Activated naive CD4-positive, alpha-beta T cell treated with anti-CD3 and anti-CD28 coated beads for 36 hours (primary cell): Measurements from ENCODE around the gene C3orf18. TPM values are rescaled to one million over a fixed set of nuclear protein-coding genes. Genes with fewer than 3 reads are reported as not detected.

Experiments
- CTCF ChIA-PET: fragments of 350-600 bp; sonication (Branson Sonifier 250); formaldehyde crosslinking; loops from one replicate; lab custom pipeline; 2021; ENCODE audit warnings: antibody characterized with exemption; lab: Charles Lee
- DNase-seq: peaks from one replicate; pipeline ENCODE4 v3.0.0-alpha.2; 2020
- H3K27ac Mint-ChIP-seq: one replicate; pipeline ENCODE4 v1.8.0; 2021; ENCODE audit warnings: mild to moderate bottlenecking, mixed read lengths
- H3K27me3 Mint-ChIP-seq: one replicate; pipeline ENCODE4 v1.8.0; 2021; ENCODE audit warnings: low read depth, mixed read lengths
- H3K36me3 Mint-ChIP-seq: one replicate; pipeline ENCODE4 v1.8.0; 2021; ENCODE audit warnings: low read depth, mixed read lengths
- H3K4me1 Mint-ChIP-seq: one replicate; pipeline ENCODE4 v1.8.0; 2021; ENCODE audit warnings: low read depth, mixed read lengths
- H3K4me3 Mint-ChIP-seq: one replicate; pipeline ENCODE4 v1.8.0; 2021; ENCODE audit warnings: mild to moderate bottlenecking, moderate library complexity, mixed read lengths
- H3K9me3 Mint-ChIP-seq: one replicate; pipeline ENCODE4 v1.8.0; 2021; ENCODE audit warnings: mixed read lengths
- intact Hi-C: fragments of 100-400 bp; cut with micrococcal nuclease; formaldehyde crosslinking; loops from one replicate; pipeline ENCODE4 v1.15.1; 2023
- total RNA-seq, 2 experiments: library from RNA; stranded (reverse); gene quantifications; one replicate each; pipeline ENCODE4 v1.2.3, GENCODE V29; 2021

Gene C3orf18
- total RNA-seq, 2 experiments from 2014 or later = 3.1 to 3.8 TPM

DNA sequence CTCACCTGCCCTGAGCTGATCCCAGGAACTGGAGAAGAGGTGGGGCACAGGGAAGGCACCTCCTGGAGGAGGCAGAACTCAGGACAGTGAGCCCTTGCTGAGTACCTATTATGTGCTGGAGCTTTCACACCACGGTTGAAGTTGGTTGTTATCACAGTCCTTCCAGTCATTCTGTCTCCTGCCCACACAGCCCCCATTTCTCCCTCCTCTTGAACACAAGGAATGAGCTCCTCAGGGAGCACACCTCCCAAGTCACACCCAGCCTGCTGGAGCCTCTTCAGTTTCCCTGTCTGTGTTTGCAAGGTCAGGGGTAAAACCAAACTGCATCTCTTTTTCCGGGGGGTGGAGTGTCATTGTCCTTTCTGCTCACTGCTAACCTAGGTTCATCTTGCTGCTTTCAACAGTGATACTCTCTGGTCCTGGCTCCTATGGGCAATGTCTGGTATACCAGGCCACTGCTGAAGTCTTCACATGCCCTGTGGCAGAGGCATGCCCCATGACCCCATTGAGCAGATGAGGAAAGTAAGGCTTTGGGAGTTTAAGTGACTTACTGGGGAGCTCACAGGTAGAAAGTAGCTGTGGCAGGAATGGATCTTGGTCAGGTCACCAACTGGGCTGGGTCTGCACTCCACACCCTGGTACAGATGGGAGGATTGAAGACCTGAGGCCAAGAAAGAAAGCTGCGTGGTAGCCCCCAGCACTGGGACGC is 30.0 kb downstream of the C3orf18 start:
- Mint-ChIP-seq H3K4me3 (no peak overlapping the region), H3K9me3 (no peaks in the 10 kb centered on the region), H3K36me3 (no peaks in the 10 kb centered on the region), H3K27me3 (no peaks in the 10 kb centered on the region), H3K27ac (no peak overlapping the region), H3K4me1 (no peaks in the 10 kb centered on the region)
- no peak for DNase-seq
- intact Hi-C loops = no loop called here
- CTCF ChIA-PET = interaction anchor here (2.2 kb wide), 1 partner anchor 15 kb away, joined by 5 read pairs; no protein-coding TSS in a partner anchor

DNA sequence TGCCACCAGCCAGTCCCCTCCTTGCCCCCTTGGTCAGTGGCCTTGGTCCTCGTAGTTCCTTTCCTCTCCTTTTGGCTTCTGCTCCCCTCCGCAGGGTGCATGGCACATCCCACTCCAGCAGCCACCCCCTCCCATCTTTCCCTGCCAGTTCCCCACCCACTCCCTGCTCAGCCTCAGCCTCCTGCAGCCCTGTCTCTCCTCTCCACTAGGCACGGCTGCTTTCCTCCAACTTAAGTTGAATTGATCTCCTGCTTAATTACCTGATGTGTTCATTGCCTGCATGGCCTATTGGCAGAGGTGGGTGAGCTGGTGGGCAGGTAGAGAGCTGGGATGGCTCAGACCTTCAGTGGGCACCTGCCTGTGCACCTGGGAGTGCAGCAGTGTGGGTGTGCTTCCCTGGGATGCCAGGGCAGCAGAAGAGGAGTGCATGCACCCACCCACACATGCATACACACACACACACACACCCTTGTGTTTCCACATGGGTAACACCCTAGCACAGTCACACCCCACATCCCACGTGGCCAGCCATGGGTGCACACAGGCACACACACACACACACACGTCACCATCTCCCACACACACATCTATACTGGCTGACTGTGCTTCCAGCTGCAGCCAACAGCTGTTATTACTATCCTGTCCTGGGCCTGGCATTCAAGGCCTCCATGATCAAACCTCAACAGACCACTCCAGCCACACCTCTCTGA is 30.9 kb downstream of the C3orf18 start:
- intact Hi-C loops = no loop called here
- Mint-ChIP-seq H3K36me3 (no peaks in the 10 kb centered on the region), H3K27me3 (no peaks in the 10 kb centered on the region), H3K9me3 (no peaks in the 10 kb centered on the region), H3K27ac (no peak overlapping the region), H3K4me3 (no peak overlapping the region), H3K4me1 (no peaks in the 10 kb centered on the region)
- CTCF ChIA-PET = interaction anchor here (0.8 to 2.2 kb wide), 3 partner anchors 13 to 80 kb away, joined by 3 to 5 read pairs (median 3); no protein-coding TSS in a partner anchor
- DNase-seq = no peak

DNA sequence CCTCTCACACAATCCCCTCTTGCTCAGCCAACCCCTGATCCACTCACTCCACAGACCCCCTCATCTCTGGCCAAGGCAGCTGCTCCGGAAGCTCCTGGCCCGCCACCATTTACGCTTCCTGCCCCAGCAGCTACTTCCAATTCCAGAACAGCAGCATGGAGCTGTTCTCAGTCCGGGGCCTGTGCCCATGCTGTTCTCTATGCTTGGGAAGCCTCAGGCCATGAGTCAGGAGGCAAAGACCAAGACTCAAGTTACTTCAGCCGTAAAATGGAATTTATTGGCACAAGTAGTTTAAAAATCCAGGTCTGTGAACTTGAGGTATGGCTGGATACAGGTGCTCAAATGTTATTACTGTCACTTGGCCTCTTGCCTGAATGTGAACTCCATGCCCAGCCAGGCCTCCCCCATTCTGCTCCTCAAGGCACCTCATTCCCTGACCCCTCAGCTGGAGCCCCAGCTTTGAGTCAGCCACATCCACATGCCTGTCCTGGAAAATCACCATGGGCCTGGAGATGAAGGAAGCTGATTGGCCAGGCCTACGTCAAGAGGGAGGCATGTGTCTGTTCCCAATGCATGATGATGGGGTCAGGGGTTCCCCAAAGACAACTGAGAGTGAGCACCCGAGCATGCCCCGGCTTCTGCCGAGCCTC is 32.7 kb downstream of the C3orf18 start:
- H3K36me3 Mint-ChIP-seq = no peaks in the 10 kb centered on the region
- H3K4me3 Mint-ChIP-seq = no peak overlapping the region
- no peak for DNase-seq
- no peaks in the 10 kb centered on the region for H3K4me1 Mint-ChIP-seq
- CTCF ChIA-PET = interaction anchor here (0.6 to 1.5 kb wide), 3 partner anchors 9 to 190 kb away, joined by 3 to 4 read pairs (median 4); no protein-coding TSS in a partner anchor
- intact Hi-C loops = no loop called here
- no peak overlapping the region for H3K27ac Mint-ChIP-seq
- H3K27me3 Mint-ChIP-seq = peaks cover under 1% of the 10 kb centered on the region
- no peaks in the 10 kb centered on the region for H3K9me3 Mint-ChIP-seq

DNA sequence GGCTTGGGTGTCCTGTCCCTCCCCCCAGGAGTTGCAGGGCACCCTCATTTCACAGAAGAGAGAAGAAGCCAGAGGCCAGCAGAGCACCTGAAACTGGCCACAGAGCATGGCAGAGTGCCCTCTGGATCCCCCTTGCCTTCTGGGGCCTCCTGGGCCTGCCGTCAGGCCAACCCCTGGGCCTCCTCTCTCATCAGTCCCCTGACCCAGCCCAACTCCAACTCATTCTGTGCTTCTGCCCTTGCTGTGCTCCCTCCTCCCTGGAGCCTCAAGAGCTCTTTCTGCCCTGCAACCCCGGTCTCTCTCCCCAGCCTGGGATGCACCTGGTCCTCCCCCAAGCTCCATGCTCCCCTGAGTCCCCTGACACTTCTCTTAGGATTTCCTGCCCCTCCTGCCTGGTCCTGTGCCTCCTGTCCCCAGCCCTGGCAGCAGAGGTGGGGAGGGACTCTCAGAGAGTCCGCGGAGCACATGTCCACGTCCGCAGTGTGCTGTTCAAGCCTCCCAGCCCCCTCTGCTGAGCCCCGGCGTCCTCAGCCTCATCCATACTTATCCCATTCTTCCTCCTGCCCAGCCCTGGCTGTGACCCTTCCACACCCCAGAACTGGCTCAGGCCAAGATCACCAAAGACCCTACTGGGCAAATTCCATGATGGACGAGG is 33.6 kb downstream of the C3orf18 start:
- Mint-ChIP-seq H3K4me1 (no peaks in the 10 kb centered on the region), H3K9me3 (no peaks in the 10 kb centered on the region), H3K36me3 (no peaks in the 10 kb centered on the region), H3K27ac (no peak overlapping the region), H3K27me3 (peaks cover 3% of the 10 kb centered on the region), H3K4me3 (no peak overlapping the region)
- intact Hi-C loops = no loop called here
- DNase-seq = no peak
- CTCF ChIA-PET = interaction anchor here (1.0 kb wide), 1 partner anchor 10 kb away, joined by 4 read pairs; no protein-coding TSS in a partner anchor

DNA sequence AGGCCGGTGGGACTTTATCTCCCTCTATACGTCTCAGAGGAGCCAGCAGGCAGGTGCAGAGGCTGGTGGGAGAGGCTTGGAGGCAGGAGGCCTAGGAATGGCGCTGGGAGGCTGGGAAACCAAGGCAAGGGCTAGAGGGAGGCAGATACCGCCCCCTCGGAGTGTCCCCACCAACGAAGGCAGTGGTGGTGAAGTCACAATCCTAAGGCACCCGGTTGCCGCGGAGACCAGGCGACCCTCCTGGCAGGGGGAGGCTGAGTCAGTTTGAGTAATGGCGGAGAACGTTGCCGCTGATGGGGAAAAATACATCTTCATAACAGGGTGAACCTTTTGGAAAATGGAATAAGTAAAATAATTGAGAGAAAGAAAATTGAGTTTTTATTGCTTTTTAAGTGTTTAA is 34.2 kb downstream of the C3orf18 start:
- no peak overlapping the region for H3K27ac Mint-ChIP-seq
- no peak overlapping the region for H3K4me3 Mint-ChIP-seq
- H3K27me3 Mint-ChIP-seq = peaks cover 3% of the 10 kb centered on the region
- CTCF ChIA-PET = no interaction called here
- DNase-seq = no peak
- no peaks in the 10 kb centered on the region for H3K4me1 Mint-ChIP-seq
- H3K9me3 Mint-ChIP-seq = no peaks in the 10 kb centered on the region
- intact Hi-C loops = no loop called here
- no peaks in the 10 kb centered on the region for H3K36me3 Mint-ChIP-seq

DNA sequence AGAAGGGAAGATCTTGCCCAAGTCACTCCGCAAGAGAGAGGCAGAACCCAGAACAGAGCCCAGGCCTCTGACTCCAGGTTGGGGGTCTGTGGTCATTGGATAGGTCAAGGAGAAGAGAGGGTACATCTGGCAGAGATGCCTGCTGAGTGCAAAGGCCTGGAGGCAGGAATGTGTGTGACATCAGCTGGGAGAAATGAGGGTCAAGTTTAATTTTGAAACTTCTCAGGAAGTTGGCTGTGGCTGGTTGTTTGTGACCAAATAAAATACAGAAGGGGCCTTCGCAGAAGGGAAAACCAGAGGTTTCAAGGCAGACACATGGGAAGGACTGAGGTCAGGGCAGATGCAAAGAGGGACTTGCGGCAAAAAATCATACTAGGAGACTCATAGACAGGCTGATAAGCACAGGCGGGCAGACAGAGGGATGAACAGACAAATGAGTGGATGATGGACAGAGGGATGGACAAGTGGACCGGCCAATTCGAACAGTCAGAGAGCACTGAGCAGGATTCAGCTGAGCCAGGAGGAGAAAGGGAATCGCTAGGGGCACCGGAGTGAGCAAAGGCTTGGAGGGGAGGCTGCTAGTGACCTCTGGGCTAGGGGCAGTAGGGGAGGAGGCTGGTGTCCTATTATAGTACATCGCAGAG is 35.4 kb downstream of the C3orf18 start:
- H3K27me3 Mint-ChIP-seq = peaks cover 3% of the 10 kb centered on the region
- no peaks in the 10 kb centered on the region for H3K4me1 Mint-ChIP-seq
- no peaks in the 10 kb centered on the region for H3K9me3 Mint-ChIP-seq
- H3K27ac Mint-ChIP-seq = no peak overlapping the region
- CTCF ChIA-PET = no interaction called here
- DNase-seq = no peak
- no peaks in the 10 kb centered on the region for H3K36me3 Mint-ChIP-seq
- H3K4me3 Mint-ChIP-seq = no peak overlapping the region
- intact Hi-C loops = no loop called here

DNA sequence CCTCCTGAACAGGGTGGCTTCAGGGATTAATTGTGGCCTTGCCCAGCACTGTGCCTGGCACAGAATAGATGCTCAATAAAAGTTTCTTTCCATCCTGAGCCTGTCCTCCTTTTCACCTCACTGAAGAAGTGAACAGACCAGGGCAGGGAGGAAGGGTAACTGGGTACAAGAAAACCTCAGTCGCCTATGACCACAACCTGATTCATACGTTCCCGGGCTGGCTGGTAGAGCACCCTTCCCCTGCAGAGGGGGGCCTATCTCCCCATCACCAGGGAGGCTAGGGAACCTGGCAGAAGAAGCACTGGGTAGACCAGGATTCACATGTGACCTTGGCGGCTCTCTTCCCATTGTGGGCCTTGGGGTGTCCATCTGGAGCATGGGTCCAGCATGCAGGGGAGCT is 36.3 kb downstream of the C3orf18 start:
- no peak for DNase-seq
- CTCF ChIA-PET = no interaction called here
- Mint-ChIP-seq H3K4me1 (no peaks in the 10 kb centered on the region), H3K27ac (no peak overlapping the region), H3K4me3 (no peak overlapping the region), H3K27me3 (peaks cover 3% of the 10 kb centered on the region), H3K9me3 (no peaks in the 10 kb centered on the region), H3K36me3 (no peaks in the 10 kb centered on the region)
- intact Hi-C loops = no loop called here

DNA sequence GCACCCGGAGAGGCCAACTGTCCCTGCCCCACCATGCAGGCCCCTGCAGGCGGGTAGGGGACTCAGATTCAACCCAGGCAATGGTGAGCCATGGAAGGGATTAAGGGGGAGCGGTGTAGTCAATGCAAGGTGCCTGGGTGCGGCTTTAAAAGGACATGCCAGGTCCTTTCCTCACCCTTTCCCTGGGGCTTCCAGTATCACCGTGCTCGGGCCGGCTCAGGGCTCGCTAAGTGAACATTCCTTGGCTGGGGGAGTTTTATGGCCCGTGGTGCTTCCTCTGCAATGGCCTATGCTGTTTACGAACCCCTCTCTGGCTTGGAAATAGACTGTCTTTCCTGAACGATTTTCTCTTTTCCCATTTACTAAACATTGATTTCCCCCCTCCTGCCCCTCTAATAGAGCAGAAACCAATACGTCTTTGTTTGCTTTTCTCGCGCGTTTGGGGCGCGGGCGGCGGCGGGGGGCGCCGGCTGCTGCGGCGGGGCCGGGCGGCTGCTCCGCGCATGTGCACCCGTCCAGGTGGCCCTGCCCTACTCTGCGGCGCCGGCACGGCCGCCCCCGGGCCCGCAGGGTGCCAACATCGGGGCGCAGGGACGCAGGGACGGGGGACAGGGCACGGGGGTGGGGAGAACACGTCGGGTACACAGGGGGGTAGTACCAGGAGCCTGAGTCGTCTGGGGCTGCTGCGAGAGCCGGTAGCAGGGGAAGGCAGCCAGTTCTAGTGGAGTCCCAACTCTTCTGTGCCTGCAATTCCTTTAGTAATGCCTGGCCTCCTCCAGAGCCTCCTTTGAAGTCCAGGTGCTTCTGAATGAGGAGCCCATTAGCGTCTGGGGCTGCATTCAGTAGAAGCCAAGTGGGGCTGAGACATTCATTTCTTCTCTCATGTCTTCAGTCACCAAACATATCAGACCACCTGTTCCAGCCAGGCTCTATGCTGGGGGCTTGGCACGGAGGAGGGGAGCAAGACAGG is 37.3 kb downstream of the C3orf18 start:
- no peak overlapping the region for H3K4me3 Mint-ChIP-seq
- peaks cover 2% of the 10 kb centered on the region for H3K4me1 Mint-ChIP-seq
- H3K27me3 Mint-ChIP-seq = peaks cover 3% of the 10 kb centered on the region
- no peaks in the 10 kb centered on the region for H3K9me3 Mint-ChIP-seq
- intact Hi-C loops = no loop called here
- H3K36me3 Mint-ChIP-seq = no peaks in the 10 kb centered on the region
- CTCF ChIA-PET = no interaction called here
- DNase-seq = no peak
- H3K27ac Mint-ChIP-seq = no peak overlapping the region

DNA sequence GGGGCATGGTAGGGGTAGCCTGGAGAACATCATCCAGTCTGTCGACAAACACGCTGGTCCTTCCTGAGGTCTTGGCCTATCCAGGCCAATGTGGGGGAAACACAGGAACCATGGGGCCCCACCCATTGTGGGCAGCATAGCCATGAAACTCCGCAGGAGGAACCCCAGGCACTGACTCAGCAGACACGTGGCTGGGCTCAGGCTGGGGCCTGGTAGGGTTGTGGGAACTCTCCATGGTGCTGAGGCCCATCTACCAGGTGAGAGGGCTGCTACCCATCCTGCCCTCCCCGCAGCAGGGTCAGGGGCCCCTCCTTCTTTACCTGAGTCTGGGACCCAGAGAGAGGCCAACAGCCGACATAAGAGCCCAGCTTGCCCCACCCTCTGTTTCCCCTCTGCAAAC is 41.6 kb downstream of the C3orf18 start:
- intact Hi-C loops = no loop called here
- peak; percentile 86 for DNase-seq
- Mint-ChIP-seq H3K4me1 (peaks cover 2% of the 10 kb centered on the region), H3K9me3 (no peaks in the 10 kb centered on the region), H3K27ac (no peak overlapping the region), H3K36me3 (no peaks in the 10 kb centered on the region), H3K4me3 (no peak overlapping the region), H3K27me3 (peaks cover 3% of the 10 kb centered on the region)
- CTCF ChIA-PET = interaction anchor here (1.6 kb wide), 1 partner anchor 16 kb away, joined by 7 read pairs; no protein-coding TSS in a partner anchor

DNA sequence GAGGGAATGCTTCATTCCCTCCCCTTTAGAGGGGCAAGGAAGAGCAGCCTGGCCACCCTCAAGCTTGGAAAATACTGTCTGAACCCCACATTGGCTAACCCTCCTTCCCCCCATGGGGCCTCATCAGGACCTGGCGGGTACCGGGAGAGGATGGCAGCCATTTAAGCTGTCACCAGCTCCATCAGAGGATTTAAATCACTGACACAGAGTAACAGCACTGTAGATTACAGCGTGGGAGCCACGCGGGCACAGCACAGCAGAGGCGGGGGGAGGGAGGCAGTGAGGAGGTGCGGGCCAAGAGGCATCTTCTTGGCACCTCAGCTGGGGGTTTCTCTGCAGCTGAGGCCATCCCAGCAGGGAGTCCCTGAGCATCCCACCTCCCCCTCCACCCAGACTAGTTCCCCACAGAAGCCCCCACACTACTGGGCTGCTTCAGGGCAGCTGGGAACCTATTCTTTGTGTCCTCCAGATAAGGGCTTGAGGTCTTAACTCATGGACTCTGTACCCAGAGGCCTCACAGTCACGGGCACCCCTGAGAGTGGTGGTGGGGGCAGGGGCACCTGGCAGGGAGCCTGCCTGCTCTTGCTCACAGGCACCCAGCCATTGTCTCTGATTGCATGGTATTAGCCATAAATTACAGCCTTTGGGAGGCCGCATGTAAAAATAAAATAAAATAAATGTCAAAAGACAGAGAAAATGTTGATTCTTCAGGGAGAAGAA is 42.2 kb downstream of the C3orf18 start:
- CTCF ChIA-PET = interaction anchor here (0.7 to 1.6 kb wide), 2 partner anchors 17 to 36 kb away, joined by 5 to 7 read pairs; no protein-coding TSS in a partner anchor
- no peak overlapping the region for H3K4me3 Mint-ChIP-seq

More for the DNA sequence above, 42.2 kb downstream of the C3orf18 start:
- peaks cover 2% of the 10 kb centered on the region for H3K4me1 Mint-ChIP-seq
- H3K27ac Mint-ChIP-seq = no peak overlapping the region
- H3K36me3 Mint-ChIP-seq = no peaks in the 10 kb centered on the region
- no peak for DNase-seq
- H3K27me3 Mint-ChIP-seq = peaks cover 3% of the 10 kb centered on the region
- intact Hi-C loops = no loop called here
- no peaks in the 10 kb centered on the region for H3K9me3 Mint-ChIP-seq
